MCF 10A (cell line): ENCODE results near the gene NFKB2. TPM values are rescaled to one million over a fixed set of nuclear protein-coding genes. Genes with fewer than 3 reads are reported as not detected.

Experiments
- BruUV-seq: library from RNA; stranded (reverse); fragments of 400-500 nt; replicated peaks from 2 replicates; lab custom pipeline; 2021; lab: Mats Ljungman, UMichigan
- CTCF ChIA-PET: fragments of 300-600 bp; sonication (Branson Sonifier 250); formaldehyde crosslinking; extraction: SDS; loops from one replicate; lab custom pipeline; 2021; ENCODE audit warnings: antibody characterized with exemption, inconsistent platforms; lab: Yijun Ruan, JAX
- POLR2A ChIA-PET: fragments of 300-600, 350-650 bp; sonication (Branson Sonifier 250); formaldehyde crosslinking; extraction: SDS; loops from one replicate; lab custom pipeline; 2020; ENCODE audit warnings: antibody characterized with exemption, inconsistent platforms; lab: Yijun Ruan, JAX
- DNase-seq: peaks from one replicate; pipeline ENCODE4 v3.0.0-alpha.2; 2018; ENCODE audit not compliant: unreplicated experiment
- H3K27ac Mint-ChIP-seq: one replicate; pipeline ENCODE4 v1.8.0; 2022; ENCODE audit warnings: mild to moderate bottlenecking, low read depth, mixed read lengths; ENCODE audit not compliant: unreplicated experiment
- H3K27me3 Mint-ChIP-seq: one replicate; pipeline ENCODE4 v1.8.0; 2022; ENCODE audit warnings: mixed read lengths; ENCODE audit not compliant: insufficient read depth, unreplicated experiment
- H3K36me3 Mint-ChIP-seq: one replicate; pipeline ENCODE4 v1.8.0; 2022; ENCODE audit warnings: mild to moderate bottlenecking, moderate library complexity, mixed read lengths; ENCODE audit not compliant: insufficient read depth, unreplicated experiment
- H3K4me1 Mint-ChIP-seq: one replicate; pipeline ENCODE4 v1.8.0; 2022; ENCODE audit warnings: mixed read lengths; ENCODE audit not compliant: insufficient read depth, unreplicated experiment
- H3K4me3 Mint-ChIP-seq: one replicate; pipeline ENCODE4 v1.8.0; 2022; ENCODE audit warnings: mild to moderate bottlenecking, moderate library complexity, mixed read lengths; ENCODE audit not compliant: unreplicated experiment
- H3K9me3 Mint-ChIP-seq: one replicate; pipeline ENCODE4 v1.8.0; 2022; ENCODE audit warnings: mixed read lengths; ENCODE audit not compliant: unreplicated experiment
- CTCF ChIP-seq: fragments of 200-600 bp; IDR thresholded peaks from one replicate; pipeline ENCODE4 v1.8.0; 2022; ENCODE audit warnings: antibody characterized with exemption, mild to moderate bottlenecking; ENCODE audit not compliant: unreplicated experiment
- intact Hi-C: fragments of 100-400 bp; cut with micrococcal nuclease; formaldehyde crosslinking; loops from 2 replicates; pipeline ENCODE4 v1.14.1; 2022
- total RNA-seq: library from RNA; stranded (reverse); gene quantifications from 2 replicates; pipeline ENCODE4 v1.2.3, GENCODE V29; 2022

NFKB2 gene
- total RNA-seq, 1 experiment from 2014 or later: 76.2 TPM

DNA sequence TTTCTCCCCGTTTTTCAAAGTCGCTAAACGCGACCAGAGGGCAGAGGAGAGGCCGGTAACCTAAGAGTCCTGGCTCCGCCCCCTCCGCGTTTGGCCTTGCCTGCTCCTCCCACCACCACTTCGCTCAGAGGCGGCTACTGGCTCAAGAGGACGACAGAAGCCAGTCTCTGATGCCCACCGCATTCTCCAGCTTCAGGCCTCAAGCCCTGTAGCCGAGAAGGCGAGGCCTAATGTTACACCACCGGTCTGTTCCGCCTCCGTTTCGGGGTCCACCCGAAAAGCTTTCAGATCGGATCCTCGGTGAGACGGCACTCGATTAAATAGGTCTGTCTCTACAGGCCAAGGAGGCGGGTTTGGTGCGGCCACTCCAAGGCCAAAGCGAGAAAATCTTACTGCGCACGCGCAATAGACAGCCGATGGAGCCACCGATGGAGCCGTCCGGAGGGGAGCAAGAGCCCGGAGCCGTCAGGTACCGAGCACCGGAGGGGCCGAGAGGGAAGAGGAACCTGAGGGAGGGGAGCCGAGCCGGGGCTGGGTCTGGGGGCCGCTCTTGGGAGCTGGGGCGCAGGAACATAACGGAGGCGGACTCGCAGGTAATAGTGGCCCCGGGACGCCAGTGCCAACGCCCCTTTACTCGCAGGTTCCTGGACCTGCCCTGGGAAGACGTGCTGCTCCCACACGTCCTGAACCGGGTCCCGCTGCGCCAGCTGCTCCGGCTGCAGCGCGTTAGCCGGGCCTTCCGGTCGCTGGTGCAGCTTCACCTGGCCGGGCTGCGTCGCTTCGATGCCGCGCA lies 25.4 kb downstream of the NFKB2 start, which contains the start of gene FBXL15:
FBXL15 (plus strand) TSS at position 123 of the 793 bp plus-strand sequence; CDS start at position 417, 294 bp downstream.
- DNase-seq: peak; percentile 98
- ChIA-PET CTCF (interaction anchor here (0.6 to 8.6 kb wide), 16 partner anchors 12 to 330 kb away, joined by 3 to 137 read pairs (median 4); partner anchors contain the start of genes CUEDC2 and NFKB2), POLR2A (interaction anchor here (0.6 to 6.1 kb wide), 30 partner anchors 8 to 1939 kb away, joined by 3 to 119 read pairs (median 5); partner anchors contain the start of genes ACTR1A, C10orf95, CUEDC2 and GBF1)
- Mint-ChIP-seq H3K4me1 (peaks cover 5% of the 10 kb centered on the region), H3K4me3 (peak within 1 kb of the TSS; percentile 99), H3K9me3 (no peaks in the 10 kb centered on the region), H3K36me3 (peaks cover 17% of the 10 kb centered on the region), H3K27me3 (peaks cover 6% of the 10 kb centered on the region), H3K27ac (peak within 1 kb of the TSS; percentile 94)
- intact Hi-C loops: loop anchor here (2.0 to 10.0 kb wide), 4 partner anchors 18 to 196 kb away; partner anchors contain the start of genes ELOVL3 and NFKB2
- no TSS peak for BruUV-seq
- no peak for TF ChIP-seq CTCF

DNA sequence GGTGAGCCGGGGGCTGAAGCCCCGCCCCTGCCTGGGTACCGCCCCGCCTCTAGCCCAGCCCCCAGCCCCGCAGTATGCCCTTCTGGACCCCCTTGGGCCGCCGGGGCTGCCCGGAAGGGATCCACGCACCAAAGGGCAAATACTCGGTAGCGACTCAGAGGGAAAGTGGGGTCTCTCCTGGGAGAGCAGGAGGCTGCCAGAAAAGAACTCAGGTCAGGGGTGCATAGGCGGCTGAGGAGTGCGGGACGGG lies 25.9 kb downstream of the NFKB2 start:
- peak overlapping the region; percentile 94 for H3K27ac Mint-ChIP-seq
- no TSS peak for BruUV-seq
- H3K4me1 Mint-ChIP-seq: peaks cover 5% of the 10 kb centered on the region
- no peak for DNase-seq
- H3K9me3 Mint-ChIP-seq: no peaks in the 10 kb centered on the region
- ChIA-PET POLR2A (interaction anchor here (0.6 to 6.1 kb wide), 21 partner anchors 9 to 1940 kb away, joined by 3 to 119 read pairs (median 6); partner anchors contain the start of genes ACTR1A, C10orf95, CUEDC2 and NFKB2), CTCF (interaction anchor here (0.8 to 8.6 kb wide), 10 partner anchors 11 to 253 kb away, joined by 3 to 137 read pairs (median 7); partner anchors contain the start of genes C10orf95, CUEDC2 and NFKB2)
- peaks cover 17% of the 10 kb centered on the region for H3K36me3 Mint-ChIP-seq
- peaks cover 1% of the 10 kb centered on the region for H3K27me3 Mint-ChIP-seq
- intact Hi-C loops: loop anchor here (2.0 to 10.0 kb wide), 4 partner anchors 19 to 197 kb away; partner anchors contain the start of genes ELOVL3 and NFKB2
- no peak for TF ChIP-seq CTCF
- H3K4me3 Mint-ChIP-seq: peak overlapping the region; percentile 99

DNA sequence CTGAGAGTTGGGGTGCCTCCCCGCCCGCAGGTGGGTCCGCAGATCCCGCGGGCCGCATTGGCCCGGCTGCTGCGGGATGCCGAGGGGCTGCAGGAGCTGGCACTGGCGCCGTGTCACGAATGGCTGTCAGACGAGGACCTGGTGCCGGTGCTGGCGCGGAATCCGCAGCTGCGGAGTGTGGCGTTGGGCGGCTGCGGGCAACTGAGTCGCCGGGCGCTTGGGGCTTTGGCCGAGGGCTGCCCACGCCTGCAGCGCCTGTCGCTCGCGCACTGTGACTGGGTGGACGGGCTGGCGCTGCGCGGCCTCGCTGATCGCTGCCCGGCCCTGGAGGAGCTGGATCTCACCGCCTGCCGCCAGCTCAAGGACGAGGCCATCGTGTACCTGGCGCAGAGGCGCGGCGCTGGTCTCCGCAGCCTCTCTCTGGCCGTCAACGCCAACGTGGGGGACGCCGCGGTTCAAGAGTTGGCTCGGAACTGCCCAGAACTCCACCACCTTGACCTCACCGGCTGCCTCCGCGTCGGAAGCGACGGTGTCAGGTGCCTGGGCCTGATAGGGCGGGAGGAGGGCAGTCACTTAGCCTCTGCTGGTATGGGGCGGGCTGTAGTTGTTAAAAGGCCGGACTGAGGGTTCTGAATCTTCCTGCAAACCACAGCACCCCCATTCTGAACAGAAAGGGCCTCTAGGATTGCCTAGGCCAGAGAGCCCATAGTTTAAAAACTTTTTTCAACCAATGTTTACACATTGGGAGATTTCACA lies 26.4 kb downstream of the NFKB2 start:
- TF ChIP-seq CTCF: no peak
- intact Hi-C loops: loop anchor here (1.0 to 10.0 kb wide), 6 partner anchors 19 to 253 kb away; partner anchors contain the start of genes ELOVL3 and NFKB2
- DNase-seq: peak; percentile 63
- BruUV-seq: TSS peak; percentile 64
- Mint-ChIP-seq H3K4me1 (peaks cover 6% of the 10 kb centered on the region), H3K27me3 (no peaks in the 10 kb centered on the region), H3K36me3 (peaks cover 17% of the 10 kb centered on the region), H3K4me3 (peak overlapping the region; percentile 99), H3K27ac (peak overlapping the region; percentile 64), H3K9me3 (no peaks in the 10 kb centered on the region)
- ChIA-PET POLR2A (interaction anchor here (0.6 to 6.1 kb wide), 25 partner anchors 9 to 1362 kb away, joined by 3 to 119 read pairs (median 5); partner anchors contain the start of genes ACTR1A, C10orf95, CUEDC2 and GBF1), CTCF (interaction anchor here (0.6 to 8.6 kb wide), 25 partner anchors 11 to 474 kb away, joined by 3 to 137 read pairs (median 5); partner anchors contain the start of genes C10orf95, CUEDC2 and NFKB2)
